ENCODE data around the gene MORN3.

MORN3 gene

DNA sequence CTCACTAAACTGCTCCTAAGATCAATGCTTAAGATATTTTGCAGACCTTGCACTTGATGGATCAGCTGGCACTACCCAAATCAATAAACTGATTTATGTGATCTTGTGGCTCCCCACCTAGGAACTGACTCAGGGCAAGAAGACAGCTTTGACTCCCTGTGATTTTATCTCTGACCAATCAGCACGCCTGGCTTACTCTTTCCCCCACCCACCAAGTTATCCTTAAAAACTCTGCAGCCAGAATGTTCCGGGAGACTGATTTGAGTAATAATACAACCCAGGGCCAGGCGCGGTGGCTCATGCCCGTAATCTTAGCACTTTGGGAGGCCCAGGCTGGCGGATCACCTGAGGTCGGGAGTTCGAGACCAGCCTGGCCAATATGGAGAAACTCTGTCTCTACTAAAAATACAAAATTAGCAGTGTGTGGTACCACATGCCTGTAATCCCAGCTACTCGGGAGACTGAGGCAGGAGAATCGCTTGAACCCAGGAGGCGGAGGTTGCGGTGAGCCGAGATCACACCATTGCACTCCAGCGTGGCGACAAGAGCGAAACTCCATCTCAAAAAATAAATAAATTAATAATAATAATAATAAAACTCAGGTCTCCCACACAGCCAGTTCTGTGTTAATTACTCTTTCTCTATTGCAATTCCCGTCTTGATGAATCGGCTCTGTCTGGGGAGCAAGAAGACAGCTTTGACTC, 12.0 kb downstream of the MORN3 start:
- TF ChIP-seq, protein P1, sequence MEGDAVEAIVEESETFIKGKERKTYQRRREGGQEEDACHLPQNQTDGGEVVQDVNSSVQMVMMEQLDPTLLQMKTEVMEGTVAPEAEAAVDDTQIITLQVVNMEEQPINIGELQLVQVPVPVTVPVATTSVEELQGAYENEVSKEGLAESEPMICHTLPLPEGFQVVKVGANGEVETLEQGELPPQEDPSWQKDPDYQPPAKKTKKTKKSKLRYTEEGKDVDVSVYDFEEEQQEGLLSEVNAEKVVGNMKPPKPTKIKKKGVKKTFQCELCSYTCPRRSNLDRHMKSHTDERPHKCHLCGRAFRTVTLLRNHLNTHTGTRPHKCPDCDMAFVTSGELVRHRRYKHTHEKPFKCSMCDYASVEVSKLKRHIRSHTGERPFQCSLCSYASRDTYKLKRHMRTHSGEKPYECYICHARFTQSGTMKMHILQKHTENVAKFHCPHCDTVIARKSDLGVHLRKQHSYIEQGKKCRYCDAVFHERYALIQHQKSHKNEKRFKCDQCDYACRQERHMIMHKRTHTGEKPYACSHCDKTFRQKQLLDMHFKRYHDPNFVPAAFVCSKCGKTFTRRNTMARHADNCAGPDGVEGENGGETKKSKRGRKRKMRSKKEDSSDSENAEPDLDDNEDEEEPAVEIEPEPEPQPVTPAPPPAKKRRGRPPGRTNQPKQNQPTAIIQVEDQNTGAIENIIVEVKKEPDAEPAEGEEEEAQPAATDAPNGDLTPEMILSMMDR (IDR thresholded peaks at IDR 0.05; ENCODE audit: insufficient read depth, missing control alignments) = no peak
- DNase-seq (ENCODE audit: insufficient read length, low spot score) = no peak
- no peak for FAIRE-seq

DNA sequence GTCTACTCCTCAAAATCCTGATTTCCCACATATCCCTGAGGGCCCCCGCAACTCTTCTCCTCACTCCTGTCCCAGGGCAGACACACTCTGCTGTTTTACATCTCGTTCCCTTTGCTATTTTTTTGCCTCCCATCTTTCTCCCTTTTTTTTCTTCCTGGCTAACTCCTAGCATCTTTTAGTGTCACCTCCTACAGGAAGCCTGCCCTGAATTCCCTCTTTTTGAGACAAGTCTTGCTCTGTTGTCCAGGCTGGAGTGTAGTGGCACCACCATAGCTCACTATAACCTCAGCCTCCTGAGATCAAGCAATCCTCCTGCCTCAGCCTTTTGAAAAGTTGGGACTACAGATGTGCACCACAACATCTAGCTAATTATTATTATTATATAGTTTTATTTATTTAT, 13.3 kb downstream of the MORN3 start:
- DNase-seq (ENCODE audit: insufficient read length, low spot score) = no peak
- no peak for FAIRE-seq

DNA sequence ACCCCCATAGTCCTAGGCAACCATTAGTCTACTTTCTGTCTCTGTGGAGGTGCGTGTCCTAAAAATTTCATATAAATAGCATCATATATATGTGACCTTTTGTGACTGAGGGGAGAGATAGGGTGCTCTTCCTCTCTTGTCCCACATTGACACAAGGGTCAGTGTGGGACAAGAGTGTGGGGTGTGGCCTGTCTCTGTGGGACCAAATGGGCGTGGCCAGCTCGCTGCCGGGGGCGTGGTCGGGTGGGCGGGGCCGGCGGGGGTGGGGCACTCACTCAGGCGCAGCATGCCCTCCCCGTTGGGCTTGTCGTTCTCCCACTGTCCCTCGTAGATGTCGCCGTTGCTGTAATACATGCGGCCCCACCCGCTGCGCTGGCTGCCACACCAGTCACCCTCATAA, 15.5 kb downstream of the MORN3 start:
- TF ChIP-seq, protein P1 (IDR thresholded peaks at IDR 0.05; ENCODE audit: insufficient read depth, missing control alignments) = no peak
- FAIRE-seq (no peak), DNase-seq (ENCODE audit: insufficient read length, low spot score) (no peak)

More for the DNA sequence above, 13.3 kb downstream of the MORN3 start:
- TF ChIP-seq, protein P1 (IDR thresholded peaks at IDR 0.05; ENCODE audit: insufficient read depth, missing control alignments) = no peak

DNA sequence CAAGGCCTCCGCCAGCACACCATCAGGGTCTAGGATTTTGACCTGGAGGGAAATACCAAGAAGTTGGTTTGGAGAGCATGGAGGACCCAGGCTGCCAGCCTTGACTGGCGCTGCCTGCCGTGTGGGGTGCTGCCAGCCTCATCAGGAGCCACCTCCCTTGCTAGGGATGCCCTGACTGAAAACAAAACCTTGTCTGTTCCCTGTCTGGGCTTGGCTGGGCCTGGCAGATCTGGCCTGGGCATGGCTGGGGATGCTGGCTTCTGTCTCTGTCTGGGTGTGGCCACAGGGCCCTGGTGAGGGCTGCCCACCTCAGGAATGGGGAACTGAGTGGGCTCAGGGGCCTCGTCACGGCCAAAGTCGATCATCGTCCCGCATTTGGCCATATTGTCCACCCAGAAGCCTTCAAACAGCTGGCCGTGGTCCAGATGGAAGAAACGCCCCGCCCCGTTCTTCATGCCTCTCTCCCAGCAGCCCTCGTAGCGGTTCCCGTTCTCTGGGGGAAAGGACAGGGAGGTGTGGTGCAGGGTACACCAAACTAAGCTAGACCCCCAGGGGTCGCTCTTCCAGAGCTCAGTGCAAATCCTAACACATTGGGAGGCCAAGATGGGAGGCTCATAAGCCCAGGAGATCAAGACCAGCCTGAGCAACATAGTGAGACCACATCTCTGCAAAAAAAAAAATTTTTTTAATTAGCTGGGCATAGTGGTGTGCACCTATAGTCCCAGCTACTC, 16.5 kb downstream of the MORN3 start:
- FAIRE-seq (no peak), DNase-seq (ENCODE audit: insufficient read length, low spot score) (no peak)
- TF ChIP-seq, protein P1 (IDR thresholded peaks at IDR 0.05; ENCODE audit: insufficient read depth, missing control alignments) = no peak

DNA sequence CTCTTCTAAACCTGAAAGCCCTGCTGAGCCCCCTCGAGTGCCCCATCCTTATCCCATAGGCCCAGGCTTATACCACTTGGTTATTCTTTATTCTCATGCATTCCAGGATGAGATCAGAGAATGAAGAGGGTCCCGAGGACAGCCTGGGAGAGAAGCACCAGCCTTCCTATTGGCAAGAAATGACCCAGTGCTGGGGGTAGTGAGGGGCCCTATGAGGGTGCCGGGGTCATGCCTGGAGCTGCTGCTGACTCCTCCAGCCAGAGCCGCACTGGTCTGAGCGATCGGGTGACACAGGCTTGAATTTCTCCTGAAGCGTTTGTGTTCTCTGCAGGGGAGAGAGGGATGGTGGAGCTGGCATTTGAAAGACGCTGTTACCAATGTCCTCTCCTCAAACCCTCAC, 18.1 kb downstream of the MORN3 start:
- FAIRE-seq (no peak), DNase-seq (ENCODE audit: insufficient read length, low spot score) (no peak)
- TF ChIP-seq, protein P1 (IDR thresholded peaks at IDR 0.05; ENCODE audit: insufficient read depth, missing control alignments) = no peak

DNA sequence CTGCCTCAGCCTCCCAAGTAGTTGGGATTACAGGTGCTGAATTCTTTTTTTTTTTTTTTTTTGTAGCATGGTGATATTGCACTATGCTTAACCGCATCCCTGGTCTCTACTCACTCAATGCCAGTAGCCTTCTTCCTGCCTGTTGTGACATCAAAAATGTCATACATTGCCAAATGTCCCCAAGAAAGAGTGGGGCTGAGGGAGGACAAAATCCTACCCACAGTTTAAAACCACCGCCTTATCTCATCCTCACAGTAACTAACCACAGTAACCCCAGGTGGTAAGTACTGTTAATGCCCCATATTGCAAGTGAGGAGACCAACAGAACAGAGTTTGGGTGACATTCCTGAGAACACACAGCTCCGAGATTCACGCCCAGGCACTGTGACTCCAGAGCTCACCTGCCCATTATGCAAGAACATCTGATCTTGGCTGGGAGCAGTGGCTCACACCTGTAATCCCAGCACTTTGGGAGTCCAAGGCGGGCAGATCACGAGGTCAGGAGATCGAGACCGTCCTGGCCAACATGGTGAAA, 19.6 kb downstream of the MORN3 start:
- TF ChIP-seq, protein P1 (IDR thresholded peaks at IDR 0.05; ENCODE audit: insufficient read depth, missing control alignments) = no peak
- DNase-seq (ENCODE audit: insufficient read length, low spot score) = no peak
- no peak for FAIRE-seq

DNA sequence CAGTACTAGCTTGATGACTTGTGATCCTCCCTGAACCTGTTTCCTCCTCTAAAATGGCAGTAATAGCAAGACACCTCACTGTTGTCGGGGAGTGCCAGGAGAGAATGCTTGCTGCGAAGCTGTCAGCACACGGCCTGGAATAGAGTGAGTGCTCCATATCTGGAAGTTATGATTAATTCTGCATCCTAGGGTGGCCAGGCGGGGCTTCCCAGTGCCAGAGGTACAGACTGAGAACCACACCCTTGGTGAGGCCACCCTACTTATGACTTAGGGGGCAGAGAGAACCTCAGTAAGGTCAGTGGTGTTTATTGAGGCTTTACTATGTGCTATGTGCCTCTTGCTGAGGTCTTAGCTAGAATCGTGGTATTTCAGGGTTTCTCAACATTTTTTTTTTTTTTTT, 20.1 kb downstream of the MORN3 start:
- FAIRE-seq (no peak), DNase-seq (ENCODE audit: insufficient read length, low spot score) (no peak)
- TF ChIP-seq, protein P1 (IDR thresholded peaks at IDR 0.05; ENCODE audit: insufficient read depth, missing control alignments) = no peak
